ENCODE results near the gene KIF1C. TPM values are rescaled to one million over a fixed set of nuclear protein-coding genes. Genes with fewer than 3 reads are reported as not detected.

The KIF1C gene
- total and polyA plus RNA-seq, 9 of the 15 experiments (the other 6 are each of a cell fraction or from before 2014, with no cell fraction given): 0.38 to 68.4 (median 25.1) TPM

- TF ChIP-seq, protein P1, sequence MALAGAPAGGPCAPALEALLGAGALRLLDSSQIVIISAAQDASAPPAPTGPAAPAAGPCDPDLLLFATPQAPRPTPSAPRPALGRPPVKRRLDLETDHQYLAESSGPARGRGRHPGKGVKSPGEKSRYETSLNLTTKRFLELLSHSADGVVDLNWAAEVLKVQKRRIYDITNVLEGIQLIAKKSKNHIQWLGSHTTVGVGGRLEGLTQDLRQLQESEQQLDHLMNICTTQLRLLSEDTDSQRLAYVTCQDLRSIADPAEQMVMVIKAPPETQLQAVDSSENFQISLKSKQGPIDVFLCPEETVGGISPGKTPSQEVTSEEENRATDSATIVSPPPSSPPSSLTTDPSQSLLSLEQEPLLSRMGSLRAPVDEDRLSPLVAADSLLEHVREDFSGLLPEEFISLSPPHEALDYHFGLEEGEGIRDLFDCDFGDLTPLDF (CRISPR knock-in tag; IDR thresholded peaks at IDR 0.05): no peak
Measured at GRCh38 chr17:5011928-5012327, 14.2 kb downstream of the KIF1C start (continued).

GRCh38 chr17:5014357-5014756, 16.6 kb downstream of the KIF1C start:
- peak; percentile 5 for TF ChIP-seq RBM25 (IDR thresholded peaks at IDR 0.05; ENCODE audit: low read depth, low read length, severe bottlenecking)
- TF ChIP-seq GTF2E2 (tag; IDR thresholded peaks at IDR 0.05): no peak
- no peak for TF ChIP-seq ZBTB33 (CRISPR knock-in tag; IDR thresholded peaks at IDR 0.05)
- TF ChIP-seq ZNF644 (tag; IDR thresholded peaks at IDR 0.05; ENCODE audit: low read depth): no peak
- TF ChIP-seq TAF7 (tag; IDR thresholded peaks at IDR 0.05): no peak
- TF ChIP-seq HBP1 (CRISPR knock-in tag; IDR thresholded peaks at IDR 0.05): no peak
- CTCF ChIA-PET (ENCODE audit: low intra/inter-chr PET ratio): no interaction called here
- DNase-seq (ENCODE audit: extremely low read depth in 1 of 4, low spot score in 3 of 4) (no peak), ATAC-seq (no peak), FAIRE-seq (no peak)
- peaks cover 0 to 3% of the 10 kb centered on the region in 2 experiments; a peak in 2 of 5 replicates for H3K4me1 ChIP-seq (replicated peaks in 1 of 2; ENCODE audit: control insufficient read depth in 2 of 2, insufficient read depth in 2 of 2, low read length in 2 of 2)
- no peaks in the 10 kb centered on the region for H3K9me1 ChIP-seq (ENCODE audit: control insufficient read depth, insufficient read depth, low read length)
- no TSS peak for BruUV-seq (replicated peaks)
- no peak overlapping the region for H3K4me2 ChIP-seq (ENCODE audit: insufficient read depth, low read length)
- H3K4me3 ChIP-seq: no peak overlapping the region
- H3K79me2 ChIP-seq (ENCODE audit: control insufficient read depth, insufficient read depth, low read length): no peaks in the 10 kb centered on the region
- H3K27me3 ChIP-seq (ENCODE audit: control insufficient read depth in 2 of 2, insufficient read depth in 2 of 2, low read length in 2 of 2): no peaks in the 10 kb centered on the region
- intact Hi-C loops (cut with micrococcal nuclease) (no loop called here), in situ Hi-C loops (cut with MboI) (no loop called here)
- H3K9ac ChIP-seq (ENCODE audit: insufficient read depth in 1 of 2, low read depth in 2 of 2, low read length in 2 of 2): no peak overlapping the region
- peaks cover 41% of the 10 kb centered on the region; the same call in 2 of the 3 replicates for H3K36me3 ChIP-seq (ENCODE audit: control insufficient read depth, insufficient read depth, low read length)
- H3K9me3 ChIP-seq (replicated peaks; ENCODE audit: control insufficient read depth, insufficient read depth, low read depth, low read length): no peaks in the 10 kb centered on the region
- POLR2A ChIA-PET: interaction anchor here (0.6 kb wide), 1 partner anchor 66 kb away, joined by 3 read pairs; the partner anchor contains the start of gene PFN1
- H2AFZ ChIP-seq (ENCODE audit: low read depth, low read length): no peak overlapping the region
- no peak overlapping the region for H3K27ac ChIP-seq (ENCODE audit: extremely low read depth, low read depth, low read length)
- H4K20me1 ChIP-seq (replicated peaks; ENCODE audit: control insufficient read depth, insufficient read depth, low read length): no peaks in the 10 kb centered on the region
- 82% methylated on average over 3 of the region's 4 CpGs for WGBS (ENCODE audit: insufficient coverage, low coverage, missing lambda C conversion rate)

Data from K562 (cell line).